Measurements from ENCODE around the gene RANBP17.

The RANBP17 gene

GRCh38 chr5:171317230-171317629 lies 455.4 kb downstream of the RANBP17 start:
- DNase-seq (ENCODE audit: low read depth in 2 of 2): no peak

GRCh38 chr5:171318026-171318425 lies 456.2 kb downstream of the RANBP17 start:
- no peak for DNase-seq (ENCODE audit: low read depth in 2 of 2)

GRCh38 chr5:171321447-171321846 lies 459.6 kb downstream of the RANBP17 start:
- no peak for DNase-seq (ENCODE audit: low read depth in 2 of 2)

GRCh38 chr5:171322527-171322926 lies 460.7 kb downstream of the RANBP17 start:
- no peak for DNase-seq (ENCODE audit: low read depth in 2 of 2)

- DNase-seq (ENCODE audit: low read depth in 2 of 2): no peak
These were observed 461.2 kb downstream of the RANBP17 start for GRCh38 chr5:171323007-171323406.

- no peak for DNase-seq (ENCODE audit: low read depth in 2 of 2)
These were observed 462.2 kb downstream of the RANBP17 start for GRCh38 chr5:171323806-171324632.

- DNase-seq (ENCODE audit: low read depth in 2 of 2): no peak
These were observed 468.2 kb downstream of the RANBP17 start for GRCh38 chr5:171330021-171330420.

- no peak for DNase-seq (ENCODE audit: low read depth in 2 of 2)
These were observed 473.8 kb downstream of the RANBP17 start for GRCh38 chr5:171335616-171336015.

GRCh38 chr5:171336521-171337209 lies 474.8 kb downstream of the RANBP17 start:
- peak; percentile 9 to 33 for DNase-seq (ENCODE audit: low read depth in 2 of 2)

- DNase-seq (ENCODE audit: low read depth in 2 of 2): no peak
These were observed 475.4 kb downstream of the RANBP17 start for GRCh38 chr5:171337210-171337569.

- DNase-seq (ENCODE audit: low read depth in 2 of 2): no peak
These were observed 478.2 kb downstream of the RANBP17 start for GRCh38 chr5:171340042-171340441.

GRCh38 chr5:171340491-171340890 lies 478.7 kb downstream of the RANBP17 start:
- no peak for DNase-seq (ENCODE audit: low read depth in 2 of 2)

- peak; percentile 24 to 25 for DNase-seq (ENCODE audit: low read depth in 2 of 2)
These were observed 480.7 kb downstream of the RANBP17 start for GRCh38 chr5:171342362-171343111.

- no peak for DNase-seq (ENCODE audit: low read depth in 2 of 2)
These were observed 483.3 kb downstream of the RANBP17 start for GRCh38 chr5:171344936-171345608.

All from fibroblast of skin of left biceps (primary cell).